H1 (cell line): ENCODE results near the gene DCP1A. TPM values are rescaled to one million over a fixed set of nuclear protein-coding genes. Genes with fewer than 3 reads are reported as not detected.

Source experiments
- ASH2L ChIP-seq: fragments of 200-600, 300-600 bp; sonication (generic); IDR thresholded peaks from one replicate; pipeline ENCODE4 v1.7.1; 2017; ENCODE audit warnings: low read length
- CHD7 ChIP-seq: fragments of 300-600 bp; sonication (generic); IDR thresholded peaks from 2 replicates; pipeline ENCODE4 v1.7.1; 2012; ENCODE audit warnings: low read length, moderate library complexity, mild to moderate bottlenecking, inconsistent platforms; ENCODE audit not compliant: insufficient replicate concordance
- FOSL1 ChIP-seq: IDR thresholded peaks from 2 replicates; pipeline ENCODE4 v1.6.1; 2011; ENCODE audit warnings: mild to moderate bottlenecking, low read depth, low read length, moderate library complexity; ENCODE audit not compliant: insufficient read depth
- GABPA ChIP-seq: IDR thresholded peaks from 2 replicates; pipeline ENCODE4 v1.6.1; 2011; ENCODE audit warnings: mild to moderate bottlenecking, low read length, moderate library complexity, borderline replicate concordance; ENCODE audit not compliant: insufficient read depth
- MAFK ChIP-seq: IDR thresholded peaks from 2 replicates; pipeline ENCODE4 v1.6.1; 2012; ENCODE audit warnings: low read depth, mild to moderate bottlenecking, improper control_type of control experiment, low read length
- NANOG ChIP-seq: IDR thresholded peaks from 2 replicates; pipeline ENCODE4 v1.6.1; 2011; ENCODE audit warnings: low read length, low read depth, mild to moderate bottlenecking, inconsistent platforms; ENCODE audit not compliant: insufficient read depth, poor library complexity, severe bottlenecking
- SIN3A ChIP-seq, 2 experiments: IDR thresholded peaks in 1 of 2; conservative IDR thresholded peaks in 1 of 2; 2 replicates each; pipeline ENCODE4 v1.6.1; 2011 to 2012; ENCODE audit warnings: low read length in 2 of 2, improper control_type of control experiment in 1 of 2, low read depth in 1 of 2, mild to moderate bottlenecking in 1 of 2
- SIX5 ChIP-seq: IDR thresholded peaks from 2 replicates; pipeline ENCODE4 v1.6.1; 2011; ENCODE audit warnings: mild to moderate bottlenecking, low read depth, low read length
- TCF12 ChIP-seq: IDR thresholded peaks from 2 replicates; pipeline ENCODE4 v1.6.1; 2011; ENCODE audit warnings: low read depth, mild to moderate bottlenecking, low read length
- TEAD4 ChIP-seq: IDR thresholded peaks from 2 replicates; pipeline ENCODE4 v1.6.1; 2012; ENCODE audit warnings: low read depth, low read length, inconsistent platforms, mixed read lengths
- ZNF274 ChIP-seq: IDR thresholded peaks from 2 replicates; pipeline ENCODE4 v1.7.0; 2012; ENCODE audit warnings: low read length, borderline replicate concordance; ENCODE audit errors: extremely low read depth
- polyA plus RNA-seq, 7 experiments: library from polyadenylated mRNA; depleted of rRNA in 3 of 7; stranded (reverse) in 5 of 7; unstranded in 2 of 7; fragments of >200 nt in 5 of 7; fragments of 200-250 nt in 2 of 7; gene quantifications; 1 replicate in 5 of 7; 2 replicates in 1 of 7; 4 replicates in 1 of 7; pipeline versions ENCODE4 v1.2.1 to v1.2.3, GENCODE V29; 2011 to 2013; ENCODE audit warnings: missing spikeins in 2 of 7, mixed read lengths in 2 of 7
- total RNA-seq: library from RNA; stranded (reverse); fragmentation: NEBNext Ultra II Directional; extraction: Animal tissue kit (Norgen Biotek cat#: 25700); gene quantifications from 2 replicates; pipeline ENCODE4 v1.2.1, GENCODE V29; 2021

The DCP1A gene
- total and polyA plus RNA-seq, 2 of the 8 experiments (the other 6 are each of a cell fraction or from before 2014, with no cell fraction given) = 13.2 to 15.9 TPM

- no peak for TF ChIP-seq CHD7
- no peak for TF ChIP-seq ASH2L
- TF ChIP-seq TEAD4 = 0 out of 2 replicates have a peak, but pooled peaks have one; percentile 27
- TF ChIP-seq ZNF274 = no peak
- no peak for TF ChIP-seq TCF12
- no peak for TF ChIP-seq SIN3A (conservative IDR thresholded peaks at IDR 0.05 in 1 of 2, IDR thresholded peaks at IDR 0.05 in 1 of 2; ENCODE audit: low read depth in 1 of 2, low read length in 2 of 2)
- no peak for TF ChIP-seq FOSL1
- no peak for TF ChIP-seq MAFK
- TF ChIP-seq SIX5 = no peak
- TF ChIP-seq GABPA = no peak
- TF ChIP-seq NANOG = no peak
Observed at GRCh38 chr3:53375019-53375418, 27.7 kb upstream of the DCP1A start (continued).
